GM19468 (cell line): ENCODE data around the gene TMEM114.

Experiments
- ATAC-seq: cut with Tn5 transposase; IDR thresholded peaks from one replicate; pipeline ENCODE4 v1.9.1; 2021; ENCODE audit warnings: mild to moderate bottlenecking, moderate library complexity, moderate number of reproducible peaks; ENCODE audit not compliant: unreplicated experiment; ENCODE audit errors: extremely low read depth

The TMEM114 gene

GRCh38 chr16:8589900-8590688 lies at the start of gene TMEM114:
Gene TMEM114, minus strand, starts transcription at chr16:8590511. Its CDS starts 673 bp downstream, at chr16:8589838.
- ATAC-seq: no peak

GRCh38 chr16:8639694-8640093 lies 49.4 kb upstream of the TMEM114 start:
- no peak for ATAC-seq

- ATAC-seq: no peak
Observed at GRCh38 chr16:8634991-8635736, 44.9 kb upstream of the TMEM114 start.

GRCh38 chr16:8632675-8633182 lies 42.4 kb upstream of the TMEM114 start:
- no peak for ATAC-seq

GRCh38 chr16:8631818-8632465 lies 41.6 kb upstream of the TMEM114 start:
- no peak for ATAC-seq

- no peak for ATAC-seq
Observed at GRCh38 chr16:8631373-8631772, 41.1 kb upstream of the TMEM114 start.

GRCh38 chr16:8630255-8630953 lies 40.1 kb upstream of the TMEM114 start:
- no peak for ATAC-seq

GRCh38 chr16:8628981-8629725 lies 38.8 kb upstream of the TMEM114 start:
- no peak for ATAC-seq

- no peak for ATAC-seq
Observed at GRCh38 chr16:8627456-8627855, 37.1 kb upstream of the TMEM114 start.

GRCh38 chr16:8626946-8627345 lies 36.6 kb upstream of the TMEM114 start:
- no peak for ATAC-seq

GRCh38 chr16:8625491-8626087 lies 35.3 kb upstream of the TMEM114 start:
- ATAC-seq: no peak

- no peak for ATAC-seq
Observed at GRCh38 chr16:8623634-8624033, 33.3 kb upstream of the TMEM114 start.

- ATAC-seq: no peak
Observed at GRCh38 chr16:8622315-8622656, 32.0 kb upstream of the TMEM114 start.

GRCh38 chr16:8621572-8622314 lies 31.4 kb upstream of the TMEM114 start, which contains the start of gene METTL22:
Gene METTL22, plus strand, starts transcription at chr16:8621698. Its CDS starts 3,968 bp downstream, at chr16:8625666.
- ATAC-seq: peak; percentile 94

GRCh38 chr16:8621222-8621571 lies 30.9 kb upstream of the TMEM114 start:
- no peak for ATAC-seq

- ATAC-seq: no peak
Observed at GRCh38 chr16:8620535-8620934, 30.2 kb upstream of the TMEM114 start.

- ATAC-seq: no peak
Observed at GRCh38 chr16:8619671-8620370, 29.5 kb upstream of the TMEM114 start.

GRCh38 chr16:8614435-8615029 lies 24.2 kb upstream of the TMEM114 start:
- ATAC-seq: no peak
